OCI-LY3 (cell line): ENCODE results near the gene HSF4.

ENCODE experiments used
- H2AFZ ChIP-seq: fragments of 200-600, 300-600 bp; shearing (Covaris generic); 2 replicates; pipeline ENCODE4 v1.6.0; 2014; ENCODE audit warnings: antibody characterized with exemption, low read depth, low read length
- H3K27ac ChIP-seq: fragments of 200-600, 300-600 bp; sonication (generic); 2 replicates; pipeline ENCODE4 v1.5.1; 2014; ENCODE audit warnings: mild to moderate bottlenecking, low read length, moderate library complexity, mixed read lengths
- H3K27me3 ChIP-seq: fragments of 200-600, 300-600 bp; sonication (generic); 2 replicates; pipeline ENCODE4 v1.6.1; 2014; ENCODE audit warnings: low read depth, low read length, mixed read lengths
- H3K36me3 ChIP-seq: fragments of 200-600, 300-600 bp; sonication (generic); replicated peaks from 2 replicates; pipeline ENCODE3; 2014; ENCODE audit warnings: low read depth, low read length, mixed read lengths
- H3K4me1 ChIP-seq: fragments of 300-600, 200-600 bp; sonication (generic); 2 replicates; pipeline ENCODE4 v1.6.1; 2014; ENCODE audit warnings: low read length, mixed read lengths
- H3K4me2 ChIP-seq: fragments of 200-600, 300-600 bp; sonication (generic); 2 replicates; pipeline ENCODE4 v1.6.1; 2014; ENCODE audit warnings: low read length, mixed read lengths
- H3K4me3 ChIP-seq: fragments of 300-600, 200-600 bp; sonication (generic); 2 replicates; pipeline ENCODE4 v1.5.1; 2014; ENCODE audit warnings: antibody characterized with exemption, mild to moderate bottlenecking, low read length, moderate library complexity
- H3K79me2 ChIP-seq: fragments of 300-600, 200-600 bp; shearing (Covaris generic); 2 replicates; pipeline ENCODE4 v1.6.1; 2014; ENCODE audit warnings: mild to moderate bottlenecking, low read length, mixed read lengths
- H3K9ac ChIP-seq: fragments of 300-600, 200-600 bp; shearing (Covaris generic); 2 replicates; pipeline ENCODE4 v1.6.0; 2014; ENCODE audit warnings: mild to moderate bottlenecking, low read length, moderate library complexity
- H3K9me3 ChIP-seq: fragments of 200-600, 300-600 bp; shearing (Covaris generic); 2 replicates; pipeline ENCODE4 v1.6.1; 2014; ENCODE audit warnings: low read length, mixed read lengths; ENCODE audit not compliant: insufficient read depth
- H4K20me1 ChIP-seq: fragments of 200-600, 300-600 bp; sonication (generic); 2 replicates; pipeline ENCODE4 v1.6.1; 2016; ENCODE audit warnings: low read length, mixed read lengths; ENCODE audit not compliant: insufficient read depth
- EZH2phosphoT487 ChIP-seq: fragments of 200-600 bp; shearing (Covaris generic); IDR thresholded peaks from 2 replicates; pipeline ENCODE4 v1.6.1; 2018; ENCODE audit warnings: antibody characterized with exemption, mixed run types, low read depth
- TF ChIP-seq, protein P1 (sequence below): fragments of 200-600, 300-600 bp; sonication (generic); IDR thresholded peaks from 2 replicates; pipeline ENCODE4 v1.5.1; 2014; ENCODE audit warnings: antibody characterized with exemption, low read length, low read depth

The HSF4 gene

DNA sequence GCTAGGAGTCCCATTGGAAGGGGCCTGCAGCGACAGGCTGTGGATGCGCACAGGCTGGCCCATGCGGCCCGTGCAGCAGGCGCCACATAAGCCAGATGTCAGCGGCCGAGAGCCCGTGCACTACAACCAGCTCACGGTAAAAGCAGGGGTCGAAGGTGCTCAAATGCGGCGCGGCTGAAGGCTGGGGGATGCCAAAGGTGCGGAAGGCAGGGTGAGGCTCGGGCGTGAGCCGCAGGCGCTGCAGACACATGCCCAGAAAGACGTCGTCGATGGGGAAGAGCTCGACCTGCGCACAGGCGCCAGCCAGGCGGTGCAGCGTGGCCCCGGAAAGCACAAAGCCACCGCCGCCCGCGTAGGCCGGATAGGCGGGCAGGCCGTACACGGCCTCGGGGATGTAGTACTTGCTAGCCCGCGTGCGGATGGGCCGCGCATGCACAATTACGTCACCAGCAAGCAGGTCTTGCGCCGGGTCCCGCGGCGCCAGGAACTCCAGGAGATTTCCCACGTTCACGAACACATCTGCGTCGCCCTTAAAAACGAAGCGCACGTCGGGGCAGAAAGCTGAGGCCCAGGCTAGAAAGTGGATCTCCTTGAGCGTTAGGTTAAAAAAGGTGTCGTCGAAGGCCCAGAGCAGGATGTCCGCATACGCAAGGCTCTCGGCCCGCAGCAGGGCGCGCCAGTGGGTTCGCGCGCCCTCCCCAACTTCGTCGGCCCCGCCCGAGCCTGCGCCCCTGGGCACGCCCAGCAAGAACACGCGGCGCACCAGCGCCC, 15.1 kb upstream of the HSF4 start:
- H3K4me2 ChIP-seq = no peak overlapping the region
- no peaks in the 10 kb centered on the region for H3K9me3 ChIP-seq
- H2AFZ ChIP-seq = no peak overlapping the region
- peaks cover 30% of the 10 kb centered on the region for H3K36me3 ChIP-seq
- TF ChIP-seq, protein P1, sequence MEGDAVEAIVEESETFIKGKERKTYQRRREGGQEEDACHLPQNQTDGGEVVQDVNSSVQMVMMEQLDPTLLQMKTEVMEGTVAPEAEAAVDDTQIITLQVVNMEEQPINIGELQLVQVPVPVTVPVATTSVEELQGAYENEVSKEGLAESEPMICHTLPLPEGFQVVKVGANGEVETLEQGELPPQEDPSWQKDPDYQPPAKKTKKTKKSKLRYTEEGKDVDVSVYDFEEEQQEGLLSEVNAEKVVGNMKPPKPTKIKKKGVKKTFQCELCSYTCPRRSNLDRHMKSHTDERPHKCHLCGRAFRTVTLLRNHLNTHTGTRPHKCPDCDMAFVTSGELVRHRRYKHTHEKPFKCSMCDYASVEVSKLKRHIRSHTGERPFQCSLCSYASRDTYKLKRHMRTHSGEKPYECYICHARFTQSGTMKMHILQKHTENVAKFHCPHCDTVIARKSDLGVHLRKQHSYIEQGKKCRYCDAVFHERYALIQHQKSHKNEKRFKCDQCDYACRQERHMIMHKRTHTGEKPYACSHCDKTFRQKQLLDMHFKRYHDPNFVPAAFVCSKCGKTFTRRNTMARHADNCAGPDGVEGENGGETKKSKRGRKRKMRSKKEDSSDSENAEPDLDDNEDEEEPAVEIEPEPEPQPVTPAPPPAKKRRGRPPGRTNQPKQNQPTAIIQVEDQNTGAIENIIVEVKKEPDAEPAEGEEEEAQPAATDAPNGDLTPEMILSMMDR = no peak
- TF ChIP-seq EZH2phosphoT487 = no peak
- no peaks in the 10 kb centered on the region for H3K79me2 ChIP-seq
- H3K27me3 ChIP-seq = no peaks in the 10 kb centered on the region
- no peak overlapping the region for H3K9ac ChIP-seq
- no peaks in the 10 kb centered on the region for H4K20me1 ChIP-seq
- no peaks in the 10 kb centered on the region for H3K4me1 ChIP-seq
- no peak overlapping the region for H3K27ac ChIP-seq
- H3K4me3 ChIP-seq = no peak overlapping the region

DNA sequence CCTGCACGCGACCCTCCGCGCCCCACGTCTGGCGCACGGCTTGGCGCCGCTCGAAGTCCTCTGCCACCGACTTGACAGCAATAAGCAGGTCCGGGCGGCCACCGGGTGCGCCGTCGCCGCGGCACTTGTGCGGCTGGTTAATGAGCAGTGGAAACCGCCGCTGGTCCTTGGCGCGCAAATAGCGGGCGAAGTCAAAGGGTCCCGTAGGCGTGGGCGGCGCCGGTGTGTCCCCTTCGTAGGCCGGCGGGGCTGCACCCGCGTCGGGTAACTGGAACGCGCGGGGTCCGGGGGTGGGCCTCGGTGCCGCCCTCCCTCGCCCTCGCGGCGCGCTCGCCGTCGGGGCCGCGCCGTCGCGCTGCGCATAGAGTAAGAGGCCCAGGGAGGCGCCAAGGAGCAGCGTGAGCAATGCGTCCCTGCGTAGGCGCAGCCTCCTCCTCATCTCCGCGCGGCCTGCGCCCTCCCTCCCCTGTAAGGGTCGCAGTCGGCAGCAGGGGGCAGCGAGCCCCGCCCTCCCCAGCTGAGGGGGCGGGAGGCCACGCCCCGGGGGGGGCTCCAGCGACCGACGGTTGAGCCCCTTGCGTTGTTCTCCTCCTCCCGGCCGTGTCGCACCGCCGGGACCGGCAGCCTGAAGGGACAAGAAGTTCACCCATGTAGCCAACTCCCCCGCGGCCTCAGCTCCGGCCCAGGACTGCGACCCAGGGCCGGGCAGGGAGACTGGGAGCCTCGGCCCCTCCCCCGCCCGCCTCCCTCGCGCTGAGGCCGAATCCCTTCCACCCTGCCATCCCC, 14.3 kb upstream of the HSF4 start:
- Histone ChIP-seq H3K9me3 (no peaks in the 10 kb centered on the region), H3K27ac (no peak overlapping the region), H3K4me2 (peak overlapping the region; percentile 60), H2AFZ (no peak overlapping the region), H3K4me3 (peak overlapping the region; percentile 74), H3K79me2 (no peaks in the 10 kb centered on the region), H3K4me1 (no peaks in the 10 kb centered on the region), H3K27me3 (no peaks in the 10 kb centered on the region), H3K9ac (peak overlapping the region; percentile 37), H3K36me3 (peaks cover 23% of the 10 kb centered on the region), H4K20me1 (no peaks in the 10 kb centered on the region)
- TF ChIP-seq, protein P1 = no peak

DNA sequence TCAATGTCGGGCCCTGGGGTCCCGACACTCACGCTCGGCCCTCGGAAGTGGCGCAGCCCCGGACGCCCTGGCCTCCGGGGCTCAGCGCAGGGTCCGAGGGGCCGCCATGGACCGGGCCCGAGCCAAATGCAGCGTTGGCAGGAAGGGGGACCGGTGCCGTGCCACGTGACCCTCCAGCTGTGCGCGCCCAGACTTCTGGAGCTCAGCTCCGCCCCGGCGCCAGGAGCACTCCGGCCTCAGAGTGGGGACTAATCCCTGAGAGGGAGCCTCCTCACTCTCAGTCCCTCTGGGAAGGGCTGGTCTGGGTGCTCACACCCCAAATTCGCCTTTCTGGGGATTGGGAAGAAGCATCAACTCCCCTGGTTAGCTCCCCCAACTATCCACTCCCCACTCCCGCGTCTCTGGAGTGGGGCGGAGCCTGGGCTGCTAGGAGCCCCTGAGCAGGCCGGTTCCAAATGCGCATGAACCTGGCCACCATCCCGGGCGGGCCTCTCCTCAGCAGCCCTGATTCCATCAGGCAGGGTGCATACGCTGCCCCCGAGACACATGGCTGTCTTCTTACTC, 13.6 kb upstream of the HSF4 start, which contains the start of gene B3GNT9:
Gene B3GNT9 (minus strand): TSS at position 166 of the 564 bp plus-strand sequence. CDS start 513 bp downstream, outside the sequence.
- H3K4me1 ChIP-seq = no peaks in the 10 kb centered on the region
- H3K27ac ChIP-seq = no peak within 1 kb of the TSS
- peak within 1 kb of the TSS; percentile 60 for H3K4me2 ChIP-seq
- H4K20me1 ChIP-seq = no peaks in the 10 kb centered on the region
- H3K9me3 ChIP-seq = no peaks in the 10 kb centered on the region
- H3K4me3 ChIP-seq = peak within 1 kb of the TSS; percentile 74
- no peaks in the 10 kb centered on the region for H3K79me2 ChIP-seq
- H3K9ac ChIP-seq = peak within 1 kb of the TSS; percentile 37
- no peaks in the 10 kb centered on the region for H3K27me3 ChIP-seq
- H3K36me3 ChIP-seq = peaks cover 23% of the 10 kb centered on the region
- TF ChIP-seq, protein P1 = no peak
- no peak for TF ChIP-seq EZH2phosphoT487
- no peak within 1 kb of the TSS for H2AFZ ChIP-seq

DNA sequence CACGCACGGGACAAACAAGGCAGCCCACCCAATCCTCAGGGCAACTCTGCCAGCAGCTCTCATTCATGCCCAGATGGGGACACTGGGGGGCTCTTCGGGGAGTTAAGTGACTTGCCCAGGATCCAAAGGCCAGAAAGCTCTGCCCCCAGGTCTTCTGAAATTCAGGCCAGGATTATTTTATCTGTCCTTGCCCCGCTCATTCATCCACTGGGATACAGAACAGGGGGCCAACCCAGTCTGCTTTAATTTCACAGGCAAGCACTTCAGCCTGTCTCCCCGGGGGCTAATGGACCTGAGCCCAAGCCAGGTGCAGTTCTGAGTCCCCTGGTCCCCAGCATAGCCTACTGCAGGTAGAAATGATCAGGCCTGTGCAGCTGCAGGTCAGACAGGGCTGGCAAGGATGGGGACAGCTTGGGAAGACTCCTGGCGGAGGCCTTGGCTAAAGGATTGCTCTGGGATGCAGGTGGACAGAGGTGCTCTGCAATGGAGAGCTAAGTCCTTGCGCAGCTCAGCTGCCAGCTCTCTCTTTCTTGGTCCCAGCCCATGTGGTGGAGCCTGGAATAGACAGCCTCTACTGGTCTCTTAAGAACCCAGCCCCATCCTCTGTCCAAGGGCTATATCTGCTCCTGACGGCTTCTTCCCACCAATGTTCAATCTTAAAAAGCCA, 13.0 kb upstream of the HSF4 start:
- TF ChIP-seq, protein P1 = no peak
- no peak for TF ChIP-seq EZH2phosphoT487
- no peaks in the 10 kb centered on the region for H3K9me3 ChIP-seq
- no peaks in the 10 kb centered on the region for H3K79me2 ChIP-seq
- no peaks in the 10 kb centered on the region for H4K20me1 ChIP-seq
- peak overlapping the region; percentile 74 for H3K4me3 ChIP-seq
- H3K27ac ChIP-seq = no peak overlapping the region
- peaks cover 20% of the 10 kb centered on the region for H3K36me3 ChIP-seq
- H3K27me3 ChIP-seq = no peaks in the 10 kb centered on the region
- H3K9ac ChIP-seq = no peak overlapping the region
- H3K4me2 ChIP-seq = peak overlapping the region; percentile 60
- H2AFZ ChIP-seq = no peak overlapping the region
- H3K4me1 ChIP-seq = no peaks in the 10 kb centered on the region
